Activated CD8-positive, alpha-beta T cell treated with anti-CD3 and anti-CD28 coated beads, Interleukin-2, amount 10 ng/mL, durations not matched to agents 7 days and 5 days (primary cell): ENCODE measurements around the gene PSMG4. TPM values are rescaled to one million over a fixed set of nuclear protein-coding genes. Genes with fewer than 3 reads are reported as not detected.
A peak's percentile ranks its signal among the peaks of the same experiment; 100 is the strongest.

Source experiments
- ATAC-seq: fragments of 150-1000 bp; cut with Tn5 transposase; one replicate; pipeline ENCODE4 v1.10.0; 2021; ENCODE audit warnings: moderate library complexity
- CTCF ChIA-PET: fragments of 350-600 bp; sonication (Branson Sonifier 250); formaldehyde crosslinking; loops from one replicate; lab custom pipeline; 2021; ENCODE audit warnings: antibody characterized with exemption; lab: Charles Lee
- POLR2A ChIA-PET: fragments of 350-600 bp; sonication (Branson Sonifier 250); formaldehyde crosslinking; loops from one replicate; lab custom pipeline; 2021; ENCODE audit warnings: antibody characterized with exemption; lab: Charles Lee
- DNase-seq: peaks from one replicate; pipeline ENCODE4 v3.0.0-alpha.2; 2020
- H3K27ac Mint-ChIP-seq: one replicate; pipeline ENCODE4 v1.8.0; 2021; ENCODE audit warnings: mild to moderate bottlenecking, mixed read lengths
- H3K27me3 Mint-ChIP-seq: one replicate; pipeline ENCODE4 v1.8.0; 2021; ENCODE audit warnings: low read depth, mixed read lengths
- H3K36me3 Mint-ChIP-seq: one replicate; pipeline ENCODE4 v1.8.0; 2021; ENCODE audit warnings: low read depth, mixed read lengths
- H3K4me1 Mint-ChIP-seq: one replicate; pipeline ENCODE4 v1.8.0; 2021; ENCODE audit warnings: low read depth, mixed read lengths
- H3K4me3 Mint-ChIP-seq: one replicate; pipeline ENCODE4 v1.8.0; 2021; ENCODE audit warnings: mild to moderate bottlenecking, mixed read lengths
- H3K9me3 Mint-ChIP-seq: one replicate; pipeline ENCODE4 v1.8.0; 2022; ENCODE audit warnings: mixed read lengths; ENCODE audit not compliant: insufficient read depth
- total RNA-seq, 2 experiments: library from RNA; stranded (reverse); gene quantifications; one replicate each; pipeline ENCODE4 v1.2.3, GENCODE V29; 2021

PSMG4 gene
- total RNA-seq, 2 experiments from 2014 or later: 35.3 to 35.5 TPM

- ATAC-seq: no peak
- POLR2A ChIA-PET: no interaction called here
- CTCF ChIA-PET: interaction anchor here (1.4 kb wide), 1 partner anchor 24 kb away, joined by 3 read pairs; no protein-coding TSS in a partner anchor
- peaks cover 30% of the 10 kb centered on the region for H3K27me3 Mint-ChIP-seq
- DNase-seq: no peak
- H3K9me3 Mint-ChIP-seq: no peaks in the 10 kb centered on the region
- H3K4me1 Mint-ChIP-seq: peaks cover 9% of the 10 kb centered on the region
- H3K36me3 Mint-ChIP-seq: no peaks in the 10 kb centered on the region
- no peak overlapping the region for H3K27ac Mint-ChIP-seq
- H3K4me3 Mint-ChIP-seq: no peak overlapping the region
Measured at GRCh38 chr6:3253597-3253961, 5.2 kb upstream of the PSMG4 start.

- Mint-ChIP-seq H3K4me1 (peaks cover 27% of the 10 kb centered on the region), H3K36me3 (peaks cover 14% of the 10 kb centered on the region), H3K27ac (no peak overlapping the region), H3K4me3 (peak overlapping the region; percentile 62), H3K27me3 (peaks cover 13% of the 10 kb centered on the region), H3K9me3 (no peaks in the 10 kb centered on the region)
- POLR2A ChIA-PET: no interaction called here
- DNase-seq (no peak), ATAC-seq (no peak)
- CTCF ChIA-PET: no interaction called here
Measured at GRCh38 chr6:3258201-3258600, 546 bp upstream of the PSMG4 start.

GRCh38 chr6:3259491-3259958, 778 bp downstream of the PSMG4 start:
- H3K4me3 Mint-ChIP-seq: peak overlapping the region; percentile 95
- CTCF ChIA-PET: interaction anchor here (1.0 to 1.7 kb wide), 7 partner anchors 9 to 473 kb away, joined by 3 to 12 read pairs (median 3); no protein-coding TSS in a partner anchor
- DNase-seq (peak; percentile 48), ATAC-seq (peak; percentile 39)
- H3K27ac Mint-ChIP-seq: peak overlapping the region; percentile 88
- no peaks in the 10 kb centered on the region for H3K9me3 Mint-ChIP-seq
- peaks cover 13% of the 10 kb centered on the region for H3K27me3 Mint-ChIP-seq
- H3K4me1 Mint-ChIP-seq: peaks cover 31% of the 10 kb centered on the region
- peaks cover 19% of the 10 kb centered on the region for H3K36me3 Mint-ChIP-seq
- POLR2A ChIA-PET: interaction anchor here (1.0 to 1.6 kb wide), 2 partner anchors 196 to 461 kb away, joined by 3 to 4 read pairs; no protein-coding TSS in a partner anchor

GRCh38 chr6:3260296-3260695, 1.5 kb downstream of the PSMG4 start:
- ChIA-PET CTCF (interaction anchor here (1.0 to 1.7 kb wide), 5 partner anchors 10 to 472 kb away, joined by 3 to 12 read pairs (median 4); no protein-coding TSS in a partner anchor), POLR2A (interaction anchor here (1.6 kb wide), 1 partner anchor 196 kb away, joined by 4 read pairs; no protein-coding TSS in a partner anchor)
- H3K4me3 Mint-ChIP-seq: peak overlapping the region; percentile 95
- no peak overlapping the region for H3K27ac Mint-ChIP-seq
- H3K4me1 Mint-ChIP-seq: peaks cover 34% of the 10 kb centered on the region
- H3K9me3 Mint-ChIP-seq: no peaks in the 10 kb centered on the region
- ATAC-seq (no peak), DNase-seq (no peak)
- H3K27me3 Mint-ChIP-seq: peaks cover 13% of the 10 kb centered on the region
- peaks cover 25% of the 10 kb centered on the region for H3K36me3 Mint-ChIP-seq

GRCh38 chr6:3260772-3261517, 2.2 kb downstream of the PSMG4 start:
- Mint-ChIP-seq H3K4me1 (peaks cover 34% of the 10 kb centered on the region), H3K9me3 (no peaks in the 10 kb centered on the region), H3K27ac (peak overlapping the region; percentile 43), H3K4me3 (peak overlapping the region; percentile 95), H3K36me3 (peaks cover 25% of the 10 kb centered on the region), H3K27me3 (peaks cover 11% of the 10 kb centered on the region)
- DNase-seq (no peak), ATAC-seq (no peak)
- POLR2A ChIA-PET: interaction anchor here (0.5 to 0.6 kb wide), 2 partner anchors 360 to 571 kb away, joined by 3 read pairs; no protein-coding TSS in a partner anchor
- CTCF ChIA-PET: interaction anchor here (1.4 to 1.9 kb wide), 3 partner anchors 10 to 26 kb away, joined by 3 to 14 read pairs (median 4); no protein-coding TSS in a partner anchor

GRCh38 chr6:3261518-3261820, 2.7 kb downstream of the PSMG4 start:
- H3K36me3 Mint-ChIP-seq: peaks cover 26% of the 10 kb centered on the region
- ATAC-seq (no peak), DNase-seq (no peak)
- H3K27ac Mint-ChIP-seq: no peak overlapping the region
- no peak overlapping the region for H3K4me3 Mint-ChIP-seq
- POLR2A ChIA-PET: interaction anchor here (0.5 to 0.6 kb wide), 2 partner anchors 360 to 571 kb away, joined by 3 read pairs; no protein-coding TSS in a partner anchor
- peaks cover 11% of the 10 kb centered on the region for H3K27me3 Mint-ChIP-seq
- H3K4me1 Mint-ChIP-seq: peaks cover 34% of the 10 kb centered on the region
- CTCF ChIA-PET: interaction anchor here (1.4 to 1.9 kb wide), 3 partner anchors 10 to 26 kb away, joined by 3 to 14 read pairs (median 4); no protein-coding TSS in a partner anchor
- no peaks in the 10 kb centered on the region for H3K9me3 Mint-ChIP-seq

GRCh38 chr6:3261921-3262320, 3.2 kb downstream of the PSMG4 start:
- ChIA-PET POLR2A (no interaction called here), CTCF (interaction anchor here (0.6 to 1.9 kb wide), 2 partner anchors 11 to 145 kb away, joined by 3 to 14 read pairs; no protein-coding TSS in a partner anchor)
- no peak overlapping the region for H3K4me3 Mint-ChIP-seq
- no peak overlapping the region for H3K27ac Mint-ChIP-seq
- DNase-seq (no peak), ATAC-seq (no peak)
- peaks cover 34% of the 10 kb centered on the region for H3K4me1 Mint-ChIP-seq
- peaks cover 27% of the 10 kb centered on the region for H3K36me3 Mint-ChIP-seq
- H3K27me3 Mint-ChIP-seq: peaks cover 6% of the 10 kb centered on the region
- H3K9me3 Mint-ChIP-seq: no peaks in the 10 kb centered on the region

- Mint-ChIP-seq H3K27me3 (no peaks in the 10 kb centered on the region), H3K9me3 (no peaks in the 10 kb centered on the region), H3K36me3 (peaks cover 34% of the 10 kb centered on the region), H3K27ac (no peak overlapping the region), H3K4me1 (peaks cover 34% of the 10 kb centered on the region), H3K4me3 (no peak overlapping the region)
- ChIA-PET POLR2A (no interaction called here), CTCF (interaction anchor here (1.3 kb wide), 1 partner anchor 11 kb away, joined by 3 read pairs; no protein-coding TSS in a partner anchor)
- ATAC-seq (no peak), DNase-seq (no peak)
Measured at GRCh38 chr6:3263096-3263495, 4.3 kb downstream of the PSMG4 start.

GRCh38 chr6:3264356-3264755, 5.6 kb downstream of the PSMG4 start:
- no peak for DNase-seq
- ChIA-PET CTCF (interaction anchor here (1.9 kb wide), 1 partner anchor 13 kb away, joined by 8 read pairs; no protein-coding TSS in a partner anchor), POLR2A (no interaction called here)
- Mint-ChIP-seq H3K27me3 (no peaks in the 10 kb centered on the region), H3K36me3 (peaks cover 40% of the 10 kb centered on the region), H3K27ac (no peak overlapping the region), H3K4me1 (peaks cover 34% of the 10 kb centered on the region), H3K9me3 (no peaks in the 10 kb centered on the region), H3K4me3 (no peak overlapping the region)
- ATAC-seq: no peak

- H3K27ac Mint-ChIP-seq: no peak overlapping the region
Measured at GRCh38 chr6:3265671-3266070, 6.9 kb downstream of the PSMG4 start.

GRCh38 chr6:3266170-3266569, 7.4 kb downstream of the PSMG4 start:
- no peak for DNase-seq
- H3K27ac Mint-ChIP-seq: no peak overlapping the region
- peaks cover 20% of the 10 kb centered on the region for H3K4me1 Mint-ChIP-seq
- no peaks in the 10 kb centered on the region for H3K9me3 Mint-ChIP-seq
- no peak for ATAC-seq
- POLR2A ChIA-PET: no interaction called here
- H3K36me3 Mint-ChIP-seq: peaks cover 43% of the 10 kb centered on the region
- H3K27me3 Mint-ChIP-seq: no peaks in the 10 kb centered on the region
- CTCF ChIA-PET: interaction anchor here (1.9 kb wide), 1 partner anchor 15 kb away, joined by 8 read pairs; no protein-coding TSS in a partner anchor
- no peak overlapping the region for H3K4me3 Mint-ChIP-seq

More at GRCh38 chr6:3265671-3266070, 6.9 kb downstream of the PSMG4 start:
- H3K4me1 Mint-ChIP-seq: peaks cover 25% of the 10 kb centered on the region
- ATAC-seq: no peak
- no peak overlapping the region for H3K4me3 Mint-ChIP-seq
- H3K36me3 Mint-ChIP-seq: peaks cover 44% of the 10 kb centered on the region
- H3K27me3 Mint-ChIP-seq: no peaks in the 10 kb centered on the region
- H3K9me3 Mint-ChIP-seq: no peaks in the 10 kb centered on the region
- CTCF ChIA-PET: interaction anchor here (1.9 kb wide), 1 partner anchor 14 kb away, joined by 8 read pairs; no protein-coding TSS in a partner anchor
- POLR2A ChIA-PET: no interaction called here
- DNase-seq: no peak
